Tibial nerve (tissue), 4 donors: Measurements from ENCODE around the gene MUC21. TPM values are rescaled to one million over a fixed set of nuclear protein-coding genes. Genes with fewer than 3 reads are reported as not detected.
"Not testable (repeated sequence)": the region's sequence is repeated elsewhere in the genome, so short reads cannot be mapped to it uniquely, and the experiment has no call there.

Experiments used
- DNase-seq, 2 donors: peaks; one replicate each; pipeline ENCODE4 v3.0.0-alpha.2; 2019; ENCODE audit warnings: low spot score in 2 of 2
- H3K27ac ChIP-seq, 4 donors: fragments of 200-600 bp; sonication (generic) in 3 of 4; one replicate each; pipeline ENCODE4 v1.5.1; 2017 to 2019; ENCODE audit warnings: mild to moderate bottlenecking in 1 of 4
- H3K27me3 ChIP-seq, 2 donors: fragments of 200-600 bp; sonication (generic) in 1 of 2; one replicate each; pipeline versions ENCODE4 v1.5.1 to v1.6.0; 2017 to 2019
- H3K36me3 ChIP-seq, 3 donors: fragments of 200-600 bp; sonication (generic); one replicate each; pipeline ENCODE4 v1.5.1; 2018 to 2019
- H3K4me1 ChIP-seq, 4 donors: fragments of 200-600 bp; sonication (generic) in 3 of 4; one replicate each; pipeline ENCODE4 v1.5.1; 2017 to 2019
- H3K4me3 ChIP-seq, 4 donors: fragments of 200-600 bp; sonication (generic) in 3 of 4; one replicate each; pipeline ENCODE4 v1.5.1; 2017 to 2019; ENCODE audit warnings: mild to moderate bottlenecking in 1 of 4, moderate library complexity in 1 of 4
- H3K9me3 ChIP-seq, 4 donors: fragments of 200-600 bp; sonication (generic) in 3 of 4; one replicate each; pipeline ENCODE4 v1.5.1; 2017 to 2019
- CTCF ChIP-seq, 5 experiments: fragments of 200-600 bp in 3 of 5; fragments of 450-650 bp in 2 of 5; sonication (generic) in 3 of 5; IDR thresholded peaks; one replicate each; pipeline ENCODE4 v1.5.1; 2016 to 2019; ENCODE audit warnings: antibody characterized with exemption in 5 of 5, mild to moderate bottlenecking in 3 of 5, moderate library complexity in 2 of 5
- EP300 ChIP-seq, 2 donors: sonication (generic); formaldehyde crosslinking; IDR thresholded peaks; one replicate each; pipeline ENCODE4 v1.6.1; 2017; ENCODE audit warnings: antibody characterized with exemption in 2 of 2, mild to moderate bottlenecking in 1 of 2
- POLR2A ChIP-seq, 2 donors: fragments of 450-650 bp; IDR thresholded peaks; one replicate each; pipeline ENCODE4 v1.6.1; 2017; ENCODE audit warnings: antibody characterized with exemption in 2 of 2, mild to moderate bottlenecking in 2 of 2, moderate library complexity in 2 of 2
- WGBS, 2 donors: methylation state at CpG; one replicate each; pipeline ENCODE4 v1.1.5; 2018; 5-methylcytosine and 5-hydroxymethylcytosine counted together
- total RNA-seq, 4 donors: library from RNA; depleted of rRNA; stranded (reverse); fragments of >200 nt; gene quantifications; one replicate each; pipeline ENCODE4 v1.1.0, GENCODE V29; 2016

Gene MUC21
- total RNA-seq, 4 donors from 2014 or later = not detected

- Histone ChIP-seq H3K4me1 (no peaks in the 10 kb centered on the region), H3K4me3 (no peak overlapping the region), H3K9me3 (no peaks in the 10 kb centered on the region), H3K27ac (no peak overlapping the region), H3K36me3 (no peaks in the 10 kb centered on the region), H3K27me3 (no peaks in the 10 kb centered on the region)
- no peak for DNase-seq
- TF ChIP-seq CTCF (IDR thresholded peaks at IDR 0.05) = no peak
- no peak for TF ChIP-seq POLR2A (IDR thresholded peaks at IDR 0.05)
- TF ChIP-seq EP300 (IDR thresholded peaks at IDR 0.05) = no peak
- WGBS, 2 donors = 92 to 96% methylated on average over 9 of the region's 9 CpGs
These were observed 4.8 kb downstream of the MUC21 start for GRCh38 chr6:30988209-30988825.

GRCh38 chr6:30990422-30991086 is 7.0 kb downstream of the MUC21 start:
- Histone ChIP-seq H3K9me3 (no peaks in the 10 kb centered on the region), H3K27ac (no peak overlapping the region), H3K36me3 (no peaks in the 10 kb centered on the region), H3K4me3 (no peak overlapping the region), H3K27me3 (no peaks in the 10 kb centered on the region), H3K4me1 (no peaks in the 10 kb centered on the region)
- 60 to 69% methylated on average over 8 of the region's 8 CpGs for WGBS, 2 donors
- TF ChIP-seq POLR2A (IDR thresholded peaks at IDR 0.05) (no peak), CTCF (IDR thresholded peaks at IDR 0.05) (no peak), EP300 (IDR thresholded peaks at IDR 0.05) (no peak)
- DNase-seq = no peak

- no peaks in the 10 kb centered on the region for H3K36me3 ChIP-seq
- no peak for DNase-seq
- H3K27me3 ChIP-seq = no peaks in the 10 kb centered on the region
- H3K4me3 ChIP-seq = no peak overlapping the region
- H3K27ac ChIP-seq = no peak overlapping the region
- no peak for TF ChIP-seq POLR2A (IDR thresholded peaks at IDR 0.05)
- H3K4me1 ChIP-seq = no peaks in the 10 kb centered on the region
- 78 to 80% methylated on average over 2 of the region's 2 CpGs for WGBS, 2 donors
- H3K9me3 ChIP-seq = no peaks in the 10 kb centered on the region
These were observed 8.4 kb downstream of the MUC21 start for GRCh38 chr6:30991891-30992290.

GRCh38 chr6:30997301-30997700 is 13.8 kb downstream of the MUC21 start:
- Histone ChIP-seq H3K27me3 (no peaks in the 10 kb centered on the region), H3K9me3 (no peaks in the 10 kb centered on the region), H3K4me3 (no peak overlapping the region), H3K4me1 (no peaks in the 10 kb centered on the region), H3K36me3 (no peaks in the 10 kb centered on the region), H3K27ac (no peak overlapping the region)
- TF ChIP-seq CTCF (IDR thresholded peaks at IDR 0.05) (no peak), POLR2A (IDR thresholded peaks at IDR 0.05) (no peak), EP300 (IDR thresholded peaks at IDR 0.05) (no peak)
- 93 to 96% methylated on average over 2 of the region's 2 CpGs for WGBS, 2 donors
- DNase-seq = no peak

GRCh38 chr6:30998785-30999184 is 15.3 kb downstream of the MUC21 start:
- TF ChIP-seq CTCF (IDR thresholded peaks at IDR 0.05) (no peak), POLR2A (IDR thresholded peaks at IDR 0.05) (no peak), EP300 (IDR thresholded peaks at IDR 0.05) (no peak)
- 49 to 51% methylated on average over 5 of the region's 5 CpGs for WGBS, 2 donors
- H3K27ac ChIP-seq = no peak overlapping the region
- no peaks in the 10 kb centered on the region for H3K27me3 ChIP-seq
- DNase-seq = no peak
- H3K9me3 ChIP-seq = no peaks in the 10 kb centered on the region
- no peaks in the 10 kb centered on the region for H3K4me1 ChIP-seq
- H3K4me3 ChIP-seq = no peak overlapping the region
- no peaks in the 10 kb centered on the region for H3K36me3 ChIP-seq

GRCh38 chr6:31000067-31000860 is 16.7 kb downstream of the MUC21 start:
- H3K36me3 ChIP-seq, H3K9me3 ChIP-seq, H3K4me1 ChIP-seq, DNase-seq, H3K27me3 ChIP-seq, H3K4me3 ChIP-seq, H3K27ac ChIP-seq: not testable (repeated sequence)
- WGBS, 2 donors = 94% methylated on average over 6 to 10 of the region's 39 CpGs
